Measurements from ENCODE around the gene KLHL28. TPM values are rescaled to one million over a fixed set of nuclear protein-coding genes. Genes with fewer than 3 reads are reported as not detected.

Gene KLHL28
- polyA plus RNA-seq, 3 donors: 4.1 to 16.8 (median 16.4) TPM

GRCh38 chr14:44889595-44890471 is 71.9 kb downstream of the KLHL28 start:
- no peaks in the 10 kb centered on the region for H3K4me1 Mint-ChIP-seq
- DNase-seq: no peak
- peaks cover 0 to 4% (median 2%) of the 10 kb centered on the region in 3 donors for H3K27me3 Mint-ChIP-seq (ENCODE audit: low read depth in 3 of 3)
- Histone ChIP-seq H3K79me2 (ENCODE audit: insufficient read depth, low read length) (no peaks in the 10 kb centered on the region), H3K9me3 (replicated peaks in 1 of 2; ENCODE audit: control insufficient read depth in 1 of 2, insufficient read depth in 1 of 2, low read length in 2 of 2) (peaks cover 7 to 9% of the 10 kb centered on the region in 2 donors), H3K4me2 (replicated peaks; ENCODE audit: extremely low read depth, low read length, poor library complexity, severe bottlenecking) (no peak overlapping the region), H3K9ac (ENCODE audit: insufficient read depth, low read length, poor library complexity, severe bottlenecking) (no peak overlapping the region), H3K4me3 (replicated peaks in 1 of 3; ENCODE audit: low read depth in 2 of 3, low read length in 3 of 3) (no peak overlapping the region), H2AFZ (ENCODE audit: insufficient read depth, low read depth, low read length, poor library complexity, severe bottlenecking) (no peak overlapping the region), H4K20me1 (ENCODE audit: insufficient read depth, low read length) (no peaks in the 10 kb centered on the region), H3K36me3 (replicated peaks in 1 of 2; ENCODE audit: control insufficient read depth in 1 of 2, insufficient read depth in 2 of 2, low read length in 2 of 2) (no peaks in the 10 kb centered on the region), H3K27ac (ENCODE audit: low read depth in 1 of 2, low read length in 2 of 2) (no peak overlapping the region), H3K4me1 (ENCODE audit: control insufficient read depth in 1 of 2, insufficient read depth in 2 of 2, low read length in 2 of 2) (no peaks in the 10 kb centered on the region), H3K27me3 (ENCODE audit: control insufficient read depth in 2 of 2, insufficient read depth in 2 of 2, low read length in 2 of 2) (no peaks in the 10 kb centered on the region)
- H3K9me3 Mint-ChIP-seq: peaks cover 6 to 28% (median 20%) of the 10 kb centered on the region in 7 donors
- no peak for TF ChIP-seq CTCF (IDR thresholded peaks at IDR 0.05)
- H3K36me3 Mint-ChIP-seq: no peaks in the 10 kb centered on the region
- WGBS (ENCODE audit: insufficient coverage): 87% methylated on average over 2 of the region's 4 CpGs
- intact Hi-C loops (cut with micrococcal nuclease): loop anchor here (10.0 kb wide), 2 partner anchors 195 to 355 kb away; partner anchors contain the start of gene PRPF39 (in 1 of the 2)
- no peak overlapping the region for H3K4me3 Mint-ChIP-seq
- no peak overlapping the region for H3K27ac Mint-ChIP-seq

GRCh38 chr14:44887596-44887955 is 74.2 kb downstream of the KLHL28 start:
- Histone ChIP-seq H3K27ac (ENCODE audit: low read depth in 1 of 2, low read length in 2 of 2) (no peak overlapping the region), H3K4me3 (replicated peaks in 1 of 3; ENCODE audit: low read depth in 2 of 3, low read length in 3 of 3) (no peak overlapping the region), H3K79me2 (ENCODE audit: insufficient read depth, low read length) (no peaks in the 10 kb centered on the region), H3K9ac (ENCODE audit: insufficient read depth, low read length, poor library complexity, severe bottlenecking) (no peak overlapping the region), H3K36me3 (replicated peaks in 1 of 2; ENCODE audit: control insufficient read depth in 1 of 2, insufficient read depth in 2 of 2, low read length in 2 of 2) (no peaks in the 10 kb centered on the region), H3K27me3 (ENCODE audit: control insufficient read depth in 2 of 2, insufficient read depth in 2 of 2, low read length in 2 of 2) (no peaks in the 10 kb centered on the region), H3K4me2 (replicated peaks; ENCODE audit: extremely low read depth, low read length, poor library complexity, severe bottlenecking) (no peak overlapping the region), H2AFZ (ENCODE audit: insufficient read depth, low read depth, low read length, poor library complexity, severe bottlenecking) (no peak overlapping the region), H3K4me1 (ENCODE audit: control insufficient read depth in 1 of 2, insufficient read depth in 2 of 2, low read length in 2 of 2) (no peaks in the 10 kb centered on the region), H4K20me1 (ENCODE audit: insufficient read depth, low read length) (no peaks in the 10 kb centered on the region), H3K9me3 (replicated peaks in 1 of 2; ENCODE audit: control insufficient read depth in 1 of 2, insufficient read depth in 1 of 2, low read length in 2 of 2) (peaks cover 10 to 15% of the 10 kb centered on the region in 2 donors)
- TF ChIP-seq CTCF (IDR thresholded peaks at IDR 0.05): no peak
- no peak overlapping the region for H3K4me3 Mint-ChIP-seq
- H3K27ac Mint-ChIP-seq: no peak overlapping the region
- no peaks in the 10 kb centered on the region for H3K4me1 Mint-ChIP-seq
- peaks cover 0 to 4% (median 4%) of the 10 kb centered on the region in 3 donors for H3K27me3 Mint-ChIP-seq (ENCODE audit: low read depth in 3 of 3)
- peaks cover 15 to 31% (median 22%) of the 10 kb centered on the region in 7 donors for H3K9me3 Mint-ChIP-seq
- intact Hi-C loops (cut with micrococcal nuclease): no loop called here
- no peak for DNase-seq
- no peaks in the 10 kb centered on the region for H3K36me3 Mint-ChIP-seq
- 92% methylated on average over 10 of the region's 16 CpGs for WGBS (ENCODE audit: insufficient coverage)

All from CD14-positive monocyte (primary cell).